Measurements from ENCODE around the gene MISP.
"Not testable (repeated sequence)": the region's sequence is repeated elsewhere in the genome, so short reads cannot be mapped to it uniquely, and the experiment has no call there.

Gene MISP

GRCh38 chr19:737591-738093 lies 13.3 kb upstream of the MISP start:
- no peak overlapping the region for H3K27ac ChIP-seq (replicated peaks)
- H3K27me3 ChIP-seq (ENCODE audit: insufficient read depth, poor library complexity, severe bottlenecking): no peaks in the 10 kb centered on the region
- H3K4me3 ChIP-seq (replicated peaks; ENCODE audit: insufficient read depth, low read length): no peak overlapping the region
- DNase-seq (ENCODE audit: low read depth in 1 of 2, low spot score in 1 of 2): peak in 1 of 2 experiments; percentile 52
- TF ChIP-seq POLR2AphosphoS5 (IDR thresholded peaks at IDR 0.05; ENCODE audit: low read depth) (no peak), CTCF (IDR thresholded peaks at IDR 0.05; ENCODE audit: insufficient read depth, low read length) (peak; percentile 36)

GRCh38 chr19:738509-739128 lies 12.3 kb upstream of the MISP start:
- DNase-seq (ENCODE audit: low read depth in 1 of 2, low spot score in 1 of 2): no peak
- H3K27ac ChIP-seq (replicated peaks): no peak overlapping the region
- no peaks in the 10 kb centered on the region for H3K27me3 ChIP-seq (ENCODE audit: insufficient read depth, poor library complexity, severe bottlenecking)
- TF ChIP-seq REST (IDR thresholded peaks at IDR 0.05; ENCODE audit: insufficient replicate concordance, low read depth): no peak
- TF ChIP-seq SPI1 (IDR thresholded peaks at IDR 0.05; ENCODE audit: borderline replicate concordance, low read depth): no peak
- TF ChIP-seq CTCF (IDR thresholded peaks at IDR 0.05; ENCODE audit: insufficient read depth, low read length): no peak
- TF ChIP-seq POLR2AphosphoS5 (IDR thresholded peaks at IDR 0.05; ENCODE audit: low read depth): no peak
- TF ChIP-seq GABPA (IDR thresholded peaks at IDR 0.05; ENCODE audit: low read depth): no peak
- no peak overlapping the region for H3K4me3 ChIP-seq (replicated peaks; ENCODE audit: insufficient read depth, low read length)

- TF ChIP-seq REST (IDR thresholded peaks at IDR 0.05; ENCODE audit: insufficient replicate concordance, low read depth): peak; percentile 40
- no peak for TF ChIP-seq CTCF (IDR thresholded peaks at IDR 0.05; ENCODE audit: insufficient read depth, low read length)
- DNase-seq (ENCODE audit: low read depth in 1 of 2, low spot score in 1 of 2): no peak
- Histone ChIP-seq H3K4me3 (replicated peaks; ENCODE audit: insufficient read depth, low read length) (no peak overlapping the region), H3K27me3 (ENCODE audit: insufficient read depth, poor library complexity, severe bottlenecking) (no peaks in the 10 kb centered on the region), H3K27ac (replicated peaks) (no peak overlapping the region)
Measured at GRCh38 chr19:739998-740715, 10.8 kb upstream of the MISP start.

GRCh38 chr19:740816-741505 lies 10.0 kb upstream of the MISP start:
- DNase-seq (ENCODE audit: low read depth in 1 of 2, low spot score in 1 of 2); H3K27me3 ChIP-seq (ENCODE audit: insufficient read depth, poor library complexity, severe bottlenecking); H3K4me3 ChIP-seq (replicated peaks; ENCODE audit: insufficient read depth, low read length); H3K27ac ChIP-seq (replicated peaks): not testable (repeated sequence)
